ENCODE measurements around the gene PRR5. TPM values are rescaled to one million over a fixed set of nuclear protein-coding genes. Genes with fewer than 3 reads are reported as not detected.

The PRR5 gene
- total and polyA plus RNA-seq, 2 of the 13 experiments (the other 11 are each of a cell fraction or from before 2014, with no cell fraction given): 11.6 to 27.5 TPM

- Histone ChIP-seq H3K36me3 (replicated peaks in 1 of 2; ENCODE audit: control insufficient read depth in 1 of 2, insufficient read depth in 2 of 2, low read length in 2 of 2) (no peaks in the 10 kb centered on the region), H3K79me2 (ENCODE audit: insufficient read depth, low read length) (peaks cover 12% of the 10 kb centered on the region), H4K20me1 (ENCODE audit: insufficient read depth, low read length) (no peaks in the 10 kb centered on the region), H3K9me3 (ENCODE audit: low read length) (no peaks in the 10 kb centered on the region), H3K27ac (ENCODE audit: extremely low read length, insufficient read depth, low read length) (no peak overlapping the region), H3K9ac (ENCODE audit: insufficient read depth, low read depth, low read length) (no peak overlapping the region), H2AFZ (ENCODE audit: low read length) (no peak overlapping the region), H3K4me2 (ENCODE audit: low read depth, low read length) (no peak overlapping the region), H3K27me3 (ENCODE audit: control insufficient read depth in 1 of 2, insufficient read depth in 2 of 2, low read length in 2 of 2) (peaks cover 0 to 8% of the 10 kb centered on the region in 2 experiments; a peak in 1 of 5 replicates), H3K4me1 (ENCODE audit: insufficient read depth, low read length) (peaks cover 37% of the 10 kb centered on the region), H3K4me3 (replicated peaks in 1 of 3; ENCODE audit: insufficient read depth in 1 of 3, low read depth in 2 of 3, low read length in 3 of 3) (no peak overlapping the region)
- TF ChIP-seq ZNF513 (CRISPR knock-in tag; conservative IDR thresholded peaks at IDR 0.05): no peak
- no peak for TF ChIP-seq FOXJ3 (CRISPR knock-in tag; IDR thresholded peaks at IDR 0.05; ENCODE audit: borderline replicate concordance)
- 0 out of 2 replicates have a peak, but pooled peaks have one; percentile 19 for TF ChIP-seq ZMYM3 (CRISPR knock-in tag; IDR thresholded peaks at IDR 0.05)
- TF ChIP-seq BCLAF1 (IDR thresholded peaks at IDR 0.05): no peak
- no peak for TF ChIP-seq ZNF256 (CRISPR knock-in tag; conservative IDR thresholded peaks at IDR 0.05)
- no TSS peak for BruUV-seq (replicated peaks)
- DNase-seq (ENCODE audit: low spot score) (no peak), ATAC-seq (no peak), FAIRE-seq (no peak)
- in situ Hi-C loops (cut with HindIII; ENCODE audit: extremely low pct_ligation_motif_present, low pct_unique_long_range_greater_than_20kb) (no loop called here), intact Hi-C loops (cut with micrococcal nuclease; ENCODE audit: unreplicated experiment) (no loop called here)
- ChIA-PET POLR2A (no interaction called here), CTCF (ENCODE audit: low intra/inter-chr PET ratio, low total read pairs) (no interaction called here)
- WGBS (ENCODE audit: low lambda C conversion rate): 82% methylated on average over 8 of the region's 8 CpGs
These were observed 28.6 kb upstream of the PRR5 start for GRCh38 chr22:44673406-44673805.
